CD4-positive, alpha-beta T cell treated with Interleukin-17A for 1 hour (primary cell): Measurements from ENCODE around the gene COMMD4.
"Not testable (repeated sequence)": the region's sequence is repeated elsewhere in the genome, so short reads cannot be mapped to it uniquely, and the experiment has no call there.

ENCODE experiments used
- DNase-seq: peaks from one replicate; pipeline ENCODE4 v3.0.0-alpha.2; 2020

The COMMD4 gene

GRCh38 chr15:75383986-75384385, 48.1 kb downstream of the COMMD4 start:
- not testable (repeated sequence) for DNase-seq
